BE2C (cell line): ENCODE data around the gene PTGR3. TPM values are rescaled to one million over a fixed set of nuclear protein-coding genes. Genes with fewer than 3 reads are reported as not detected.

Experiments
- DNase-seq: peaks from one replicate; pipeline ENCODE4 v3.0.0-alpha.2; 2020
- H3K27me3 ChIP-seq: fragments of 250-450 bp; sonication (Bioruptor Pico); 2 replicates; pipeline ENCODE4 v1.5.1; 2020; ENCODE audit warnings: mild to moderate bottlenecking
- H3K36me3 ChIP-seq: fragments of 250-450 bp; sonication (Bioruptor Pico); 2 replicates; pipeline ENCODE4 v1.5.1; 2020; ENCODE audit warnings: mild to moderate bottlenecking
- H3K4me1 ChIP-seq: fragments of 250-450 bp; sonication (Bioruptor Pico); 2 replicates; pipeline ENCODE4 v1.5.1; 2020
- H3K4me3 ChIP-seq: 2 replicates; pipeline ENCODE4 v1.5.1; 2011; ENCODE audit warnings: low read depth, low read length
- H3K9me3 ChIP-seq: fragments of 250-450 bp; sonication (Bioruptor Pico); 2 replicates; pipeline ENCODE4 v1.5.1; 2020
- polyA plus RNA-seq: library from polyadenylated mRNA; unstranded; fragments of >200 nt; gene quantifications from one replicate; pipeline ENCODE4 v1.2.1, GENCODE V29; 2012; ENCODE audit warnings: low read depth, missing spikeins; ENCODE audit not compliant: insufficient read length, insufficient read depth
- TF ChIP-seq, protein P1 (sequence below): IDR thresholded peaks from 2 replicates; pipeline ENCODE4 v1.5.1; 2012; ENCODE audit warnings: mild to moderate bottlenecking, low read depth, low read length

The PTGR3 gene, protein sequence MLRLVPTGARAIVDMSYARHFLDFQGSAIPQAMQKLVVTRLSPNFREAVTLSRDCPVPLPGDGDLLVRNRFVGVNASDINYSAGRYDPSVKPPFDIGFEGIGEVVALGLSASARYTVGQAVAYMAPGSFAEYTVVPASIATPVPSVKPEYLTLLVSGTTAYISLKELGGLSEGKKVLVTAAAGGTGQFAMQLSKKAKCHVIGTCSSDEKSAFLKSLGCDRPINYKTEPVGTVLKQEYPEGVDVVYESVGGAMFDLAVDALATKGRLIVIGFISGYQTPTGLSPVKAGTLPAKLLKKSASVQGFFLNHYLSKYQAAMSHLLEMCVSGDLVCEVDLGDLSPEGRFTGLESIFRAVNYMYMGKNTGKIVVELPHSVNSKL
- polyA plus RNA-seq: 6.2 TPM

- H3K4me1 ChIP-seq: 0 out of 2 replicates have a peak, but pooled peaks cover 3% of the 10 kb centered on the region
- H3K27me3 ChIP-seq: peaks cover 8% of the 10 kb centered on the region; the same call in 1 of the 2 replicates
Observed at GRCh38 chr18:75209129-75209950, at the start of gene PTGR3. TSS of gene PTGR3 (minus strand) at chr18:75209139. CDS start at chr18:75209058, 81 bp downstream.

GRCh38 chr18:75257605-75258004, 48.7 kb upstream of the PTGR3 start:
- no peaks in the 10 kb centered on the region for H3K9me3 ChIP-seq
- no peak for DNase-seq
- H3K27me3 ChIP-seq: no peaks in the 10 kb centered on the region
- H3K36me3 ChIP-seq: no peaks in the 10 kb centered on the region
- TF ChIP-seq, protein P1, sequence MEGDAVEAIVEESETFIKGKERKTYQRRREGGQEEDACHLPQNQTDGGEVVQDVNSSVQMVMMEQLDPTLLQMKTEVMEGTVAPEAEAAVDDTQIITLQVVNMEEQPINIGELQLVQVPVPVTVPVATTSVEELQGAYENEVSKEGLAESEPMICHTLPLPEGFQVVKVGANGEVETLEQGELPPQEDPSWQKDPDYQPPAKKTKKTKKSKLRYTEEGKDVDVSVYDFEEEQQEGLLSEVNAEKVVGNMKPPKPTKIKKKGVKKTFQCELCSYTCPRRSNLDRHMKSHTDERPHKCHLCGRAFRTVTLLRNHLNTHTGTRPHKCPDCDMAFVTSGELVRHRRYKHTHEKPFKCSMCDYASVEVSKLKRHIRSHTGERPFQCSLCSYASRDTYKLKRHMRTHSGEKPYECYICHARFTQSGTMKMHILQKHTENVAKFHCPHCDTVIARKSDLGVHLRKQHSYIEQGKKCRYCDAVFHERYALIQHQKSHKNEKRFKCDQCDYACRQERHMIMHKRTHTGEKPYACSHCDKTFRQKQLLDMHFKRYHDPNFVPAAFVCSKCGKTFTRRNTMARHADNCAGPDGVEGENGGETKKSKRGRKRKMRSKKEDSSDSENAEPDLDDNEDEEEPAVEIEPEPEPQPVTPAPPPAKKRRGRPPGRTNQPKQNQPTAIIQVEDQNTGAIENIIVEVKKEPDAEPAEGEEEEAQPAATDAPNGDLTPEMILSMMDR: no peak
- H3K4me3 ChIP-seq: no peak overlapping the region
- H3K4me1 ChIP-seq: no peaks in the 10 kb centered on the region

More at GRCh38 chr18:75209129-75209950, at the start of gene PTGR3:
- peak; percentile 78 for DNase-seq
- Histone ChIP-seq H3K4me3 (peak within 1 kb of the TSS; percentile 71), H3K36me3 (no peaks in the 10 kb centered on the region), H3K9me3 (no peaks in the 10 kb centered on the region)
- TF ChIP-seq, protein P1: no peak

DNA sequence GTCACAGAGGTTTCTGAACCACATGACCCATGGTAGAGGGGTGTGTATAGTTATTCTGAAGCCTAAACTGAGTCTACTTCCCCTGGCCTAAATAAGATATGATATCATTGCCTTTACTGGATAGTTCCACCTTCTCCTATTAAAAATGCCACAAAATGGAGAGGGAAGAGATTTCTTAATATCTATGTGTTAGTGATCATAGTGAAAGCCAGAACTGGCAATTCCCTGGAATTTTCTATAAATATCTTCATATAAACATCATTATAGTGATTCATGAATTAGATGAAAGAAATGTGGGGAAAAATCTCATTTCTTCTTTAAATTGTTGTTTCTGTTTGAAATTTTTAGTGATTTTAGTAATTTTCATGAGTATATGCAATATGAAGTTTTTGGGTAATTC, 47.4 kb upstream of the PTGR3 start:
- TF ChIP-seq, protein P1: no peak
- no peaks in the 10 kb centered on the region for H3K27me3 ChIP-seq
- H3K9me3 ChIP-seq: no peaks in the 10 kb centered on the region
- H3K4me3 ChIP-seq: no peak overlapping the region
- no peaks in the 10 kb centered on the region for H3K36me3 ChIP-seq
- no peaks in the 10 kb centered on the region for H3K4me1 ChIP-seq
- no peak for DNase-seq

GRCh38 chr18:75255094-75255493, 46.2 kb upstream of the PTGR3 start:
- Histone ChIP-seq H3K4me3 (no peak overlapping the region), H3K4me1 (no peaks in the 10 kb centered on the region), H3K27me3 (no peaks in the 10 kb centered on the region), H3K9me3 (no peaks in the 10 kb centered on the region), H3K36me3 (no peaks in the 10 kb centered on the region)
- no peak for DNase-seq
- TF ChIP-seq, protein P1: no peak

DNA sequence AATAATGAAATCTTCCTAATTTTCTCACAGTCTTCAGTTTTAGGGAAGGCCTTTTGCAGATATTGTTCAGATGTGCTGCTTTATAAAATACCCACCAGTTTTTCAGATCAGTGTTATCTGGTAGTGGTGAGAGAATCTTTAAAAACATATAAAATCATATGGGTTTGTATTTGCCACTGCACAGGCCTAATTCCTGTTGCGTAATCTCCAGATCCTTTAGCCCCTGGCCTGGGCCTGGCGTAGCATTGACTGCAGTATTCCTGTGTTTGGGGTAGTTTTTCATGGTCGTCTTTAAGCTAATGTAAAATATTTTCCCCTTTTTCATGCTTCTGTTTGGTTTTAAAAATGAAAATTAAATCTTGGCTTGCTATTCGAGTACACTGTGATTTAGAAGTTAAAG, 44.8 kb upstream of the PTGR3 start:
- H3K36me3 ChIP-seq: no peaks in the 10 kb centered on the region
- TF ChIP-seq, protein P1: no peak

More for the DNA sequence above, 44.8 kb upstream of the PTGR3 start:
- DNase-seq: no peak
- Histone ChIP-seq H3K4me1 (no peaks in the 10 kb centered on the region), H3K4me3 (no peak overlapping the region), H3K9me3 (no peaks in the 10 kb centered on the region), H3K27me3 (no peaks in the 10 kb centered on the region)
